Liver (tissue), 3 donors: ENCODE results near the gene MRS2.

Experiments used
- EGR1 ChIP-seq, 2 donors: IDR thresholded peaks; 2 replicates each; pipeline ENCODE4 v1.6.1; 2016 to 2018; ENCODE audit warnings: antibody characterized with exemption in 2 of 2, low read depth in 2 of 2
- GABPA ChIP-seq, 2 donors: IDR thresholded peaks in 1 of 2; conservative IDR thresholded peaks in 1 of 2; 2 replicates each; pipeline ENCODE4 v1.6.1; 2016; ENCODE audit warnings: antibody characterized with exemption in 2 of 2, mild to moderate bottlenecking in 1 of 2, moderate library complexity in 1 of 2
- JUND ChIP-seq, 2 donors: IDR thresholded peaks; 2 replicates each; pipeline ENCODE4 v1.6.1; 2016; ENCODE audit warnings: antibody characterized with exemption in 2 of 2
- NR2F2 ChIP-seq: IDR thresholded peaks from 2 replicates; pipeline ENCODE4 v1.6.1; 2016; ENCODE audit warnings: antibody characterized with exemption
- RAD21 ChIP-seq, 2 donors: IDR thresholded peaks; 2 replicates each; pipeline ENCODE4 v1.6.1; 2016; ENCODE audit warnings: antibody characterized with exemption in 2 of 2, mild to moderate bottlenecking in 2 of 2
- RXRA ChIP-seq, 2 donors: IDR thresholded peaks; 2 replicates each; pipeline ENCODE4 v1.6.1; 2017 to 2018; ENCODE audit warnings: antibody characterized with exemption in 2 of 2, mild to moderate bottlenecking in 1 of 2
- SP1 ChIP-seq: IDR thresholded peaks from 2 replicates; pipeline ENCODE4 v1.6.1; 2018; ENCODE audit warnings: antibody characterized with exemption, mild to moderate bottlenecking
- TAF1 ChIP-seq: conservative IDR thresholded peaks from 2 replicates; pipeline ENCODE4 v1.6.1; 2016; ENCODE audit warnings: antibody characterized with exemption, mild to moderate bottlenecking
- YY1 ChIP-seq: IDR thresholded peaks from 2 replicates; pipeline ENCODE4 v1.6.1; 2016; ENCODE audit warnings: antibody characterized with exemption, mild to moderate bottlenecking
- TF ChIP-seq, protein P1 (sequence below): fragments of 150-350 bp; IDR thresholded peaks from 2 replicates; pipeline ENCODE4 v1.5.1; 2017; ENCODE audit warnings: improper control_type of control experiment, low read depth, low read length; ENCODE audit not compliant: missing input control
- TF ChIP-seq, protein P2 (sequence below): IDR thresholded peaks from 2 replicates; pipeline ENCODE4 v1.6.1; 2016; ENCODE audit warnings: antibody characterized with exemption
- TF ChIP-seq, protein P3 (sequence below): IDR thresholded peaks from 2 replicates; pipeline ENCODE4 v1.6.1; 2016; ENCODE audit warnings: antibody characterized with exemption, mild to moderate bottlenecking
- TF ChIP-seq, protein P4 (sequence below): IDR thresholded peaks from 2 replicates; pipeline ENCODE4 v1.6.1; 2016; ENCODE audit warnings: antibody characterized with exemption
- TF ChIP-seq, protein P5 (sequence below): IDR thresholded peaks from 2 replicates; pipeline ENCODE4 v1.6.1; 2016; ENCODE audit warnings: antibody characterized with exemption
- donor health status: healthy.
- donor health status: healthy.

DNA sequence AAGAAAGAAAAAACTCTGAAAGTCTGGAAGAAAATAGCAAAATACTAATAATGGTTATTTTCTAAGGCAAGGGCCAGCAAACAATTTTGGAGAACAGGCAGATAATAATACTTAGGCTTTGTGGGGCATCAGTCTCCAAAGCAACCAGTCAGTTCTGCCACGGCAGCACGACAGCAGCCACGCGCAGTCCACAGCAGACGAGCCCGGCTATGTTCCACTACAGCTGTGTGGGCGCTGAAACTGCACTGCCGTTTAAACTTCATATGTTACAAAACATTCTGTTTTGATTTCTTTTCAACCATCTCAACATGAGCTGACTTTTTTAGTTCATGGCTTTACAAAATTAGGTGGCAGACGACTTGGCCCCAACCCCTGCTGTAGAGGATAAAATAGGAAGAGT, 29.9 kb downstream of the MRS2 start:
- TF ChIP-seq, protein P1, sequence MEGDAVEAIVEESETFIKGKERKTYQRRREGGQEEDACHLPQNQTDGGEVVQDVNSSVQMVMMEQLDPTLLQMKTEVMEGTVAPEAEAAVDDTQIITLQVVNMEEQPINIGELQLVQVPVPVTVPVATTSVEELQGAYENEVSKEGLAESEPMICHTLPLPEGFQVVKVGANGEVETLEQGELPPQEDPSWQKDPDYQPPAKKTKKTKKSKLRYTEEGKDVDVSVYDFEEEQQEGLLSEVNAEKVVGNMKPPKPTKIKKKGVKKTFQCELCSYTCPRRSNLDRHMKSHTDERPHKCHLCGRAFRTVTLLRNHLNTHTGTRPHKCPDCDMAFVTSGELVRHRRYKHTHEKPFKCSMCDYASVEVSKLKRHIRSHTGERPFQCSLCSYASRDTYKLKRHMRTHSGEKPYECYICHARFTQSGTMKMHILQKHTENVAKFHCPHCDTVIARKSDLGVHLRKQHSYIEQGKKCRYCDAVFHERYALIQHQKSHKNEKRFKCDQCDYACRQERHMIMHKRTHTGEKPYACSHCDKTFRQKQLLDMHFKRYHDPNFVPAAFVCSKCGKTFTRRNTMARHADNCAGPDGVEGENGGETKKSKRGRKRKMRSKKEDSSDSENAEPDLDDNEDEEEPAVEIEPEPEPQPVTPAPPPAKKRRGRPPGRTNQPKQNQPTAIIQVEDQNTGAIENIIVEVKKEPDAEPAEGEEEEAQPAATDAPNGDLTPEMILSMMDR, result no peak
- TF ChIP-seq YY1 (no peak), EGR1 (IDR thresholded peaks at IDR 0.05; ENCODE audit: low read depth in 2 of 2) (no peak), SP1 (no peak), TAF1 (no peak), RAD21 (IDR thresholded peaks at IDR 0.05) (no peak), NR2F2 (no peak), JUND (IDR thresholded peaks at IDR 0.05) (no peak), RXRA (IDR thresholded peaks at IDR 0.05) (no peak), GABPA (IDR thresholded peaks at IDR 0.05 in 1 of 2, conservative IDR thresholded peaks at IDR 0.05 in 1 of 2) (no peak)
- TF ChIP-seq, protein P2, sequence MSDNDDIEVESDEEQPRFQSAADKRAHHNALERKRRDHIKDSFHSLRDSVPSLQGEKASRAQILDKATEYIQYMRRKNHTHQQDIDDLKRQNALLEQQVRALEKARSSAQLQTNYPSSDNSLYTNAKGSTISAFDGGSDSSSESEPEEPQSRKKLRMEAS, result no peak
- TF ChIP-seq, protein P3, sequence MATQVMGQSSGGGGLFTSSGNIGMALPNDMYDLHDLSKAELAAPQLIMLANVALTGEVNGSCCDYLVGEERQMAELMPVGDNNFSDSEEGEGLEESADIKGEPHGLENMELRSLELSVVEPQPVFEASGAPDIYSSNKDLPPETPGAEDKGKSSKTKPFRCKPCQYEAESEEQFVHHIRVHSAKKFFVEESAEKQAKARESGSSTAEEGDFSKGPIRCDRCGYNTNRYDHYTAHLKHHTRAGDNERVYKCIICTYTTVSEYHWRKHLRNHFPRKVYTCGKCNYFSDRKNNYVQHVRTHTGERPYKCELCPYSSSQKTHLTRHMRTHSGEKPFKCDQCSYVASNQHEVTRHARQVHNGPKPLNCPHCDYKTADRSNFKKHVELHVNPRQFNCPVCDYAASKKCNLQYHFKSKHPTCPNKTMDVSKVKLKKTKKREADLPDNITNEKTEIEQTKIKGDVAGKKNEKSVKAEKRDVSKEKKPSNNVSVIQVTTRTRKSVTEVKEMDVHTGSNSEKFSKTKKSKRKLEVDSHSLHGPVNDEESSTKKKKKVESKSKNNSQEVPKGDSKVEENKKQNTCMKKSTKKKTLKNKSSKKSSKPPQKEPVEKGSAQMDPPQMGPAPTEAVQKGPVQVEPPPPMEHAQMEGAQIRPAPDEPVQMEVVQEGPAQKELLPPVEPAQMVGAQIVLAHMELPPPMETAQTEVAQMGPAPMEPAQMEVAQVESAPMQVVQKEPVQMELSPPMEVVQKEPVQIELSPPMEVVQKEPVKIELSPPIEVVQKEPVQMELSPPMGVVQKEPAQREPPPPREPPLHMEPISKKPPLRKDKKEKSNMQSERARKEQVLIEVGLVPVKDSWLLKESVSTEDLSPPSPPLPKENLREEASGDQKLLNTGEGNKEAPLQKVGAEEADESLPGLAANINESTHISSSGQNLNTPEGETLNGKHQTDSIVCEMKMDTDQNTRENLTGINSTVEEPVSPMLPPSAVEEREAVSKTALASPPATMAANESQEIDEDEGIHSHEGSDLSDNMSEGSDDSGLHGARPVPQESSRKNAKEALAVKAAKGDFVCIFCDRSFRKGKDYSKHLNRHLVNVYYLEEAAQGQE, result no peak
- TF ChIP-seq, protein P4, sequence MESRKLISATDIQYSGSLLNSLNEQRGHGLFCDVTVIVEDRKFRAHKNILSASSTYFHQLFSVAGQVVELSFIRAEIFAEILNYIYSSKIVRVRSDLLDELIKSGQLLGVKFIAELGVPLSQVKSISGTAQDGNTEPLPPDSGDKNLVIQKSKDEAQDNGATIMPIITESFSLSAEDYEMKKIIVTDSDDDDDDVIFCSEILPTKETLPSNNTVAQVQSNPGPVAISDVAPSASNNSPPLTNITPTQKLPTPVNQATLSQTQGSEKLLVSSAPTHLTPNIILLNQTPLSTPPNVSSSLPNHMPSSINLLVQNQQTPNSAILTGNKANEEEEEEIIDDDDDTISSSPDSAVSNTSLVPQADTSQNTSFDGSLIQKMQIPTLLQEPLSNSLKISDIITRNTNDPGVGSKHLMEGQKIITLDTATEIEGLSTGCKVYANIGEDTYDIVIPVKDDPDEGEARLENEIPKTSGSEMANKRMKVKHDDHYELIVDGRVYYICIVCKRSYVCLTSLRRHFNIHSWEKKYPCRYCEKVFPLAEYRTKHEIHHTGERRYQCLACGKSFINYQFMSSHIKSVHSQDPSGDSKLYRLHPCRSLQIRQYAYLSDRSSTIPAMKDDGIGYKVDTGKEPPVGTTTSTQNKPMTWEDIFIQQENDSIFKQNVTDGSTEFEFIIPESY, result no peak
- TF ChIP-seq, protein P5, sequence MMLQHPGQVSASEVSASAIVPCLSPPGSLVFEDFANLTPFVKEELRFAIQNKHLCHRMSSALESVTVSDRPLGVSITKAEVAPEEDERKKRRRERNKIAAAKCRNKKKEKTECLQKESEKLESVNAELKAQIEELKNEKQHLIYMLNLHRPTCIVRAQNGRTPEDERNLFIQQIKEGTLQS, result no peak
